IMR-90 (cell line): ENCODE measurements around the gene RHOXF1.

ENCODE experiments used
- BHLHE40 ChIP-seq: fragments of 150-350 bp; IDR thresholded peaks from 2 replicates; pipeline ENCODE4 v1.6.1; 2016; ENCODE audit warnings: mild to moderate bottlenecking, low read depth, low read length
- CEBPB ChIP-seq: IDR thresholded peaks from 2 replicates; pipeline ENCODE4 v1.6.1; 2012; ENCODE audit warnings: low read depth, low read length, improper control_type of control experiment
- MAFK ChIP-seq: IDR thresholded peaks from 2 replicates; pipeline ENCODE4 v1.6.1; 2012; ENCODE audit warnings: low read depth, low read length, improper control_type of control experiment
- MAZ ChIP-seq: IDR thresholded peaks from 2 replicates; pipeline ENCODE4 v1.6.1; 2012; ENCODE audit warnings: low read depth, mild to moderate bottlenecking, low read length, improper control_type of control experiment, moderate library complexity, borderline replicate concordance
- MXI1 ChIP-seq: IDR thresholded peaks from 2 replicates; pipeline ENCODE4 v1.6.1; 2012; ENCODE audit warnings: low read depth, mild to moderate bottlenecking, low read length, moderate library complexity, borderline replicate concordance
- NFE2L2 ChIP-seq: fragments of 150-350 bp; IDR thresholded peaks from 2 replicates; pipeline ENCODE4 v1.6.1; 2016; ENCODE audit warnings: low read depth, mild to moderate bottlenecking, low read length
- POLR2A ChIP-seq: IDR thresholded peaks from 2 replicates; pipeline ENCODE4 v1.6.1; 2012; ENCODE audit warnings: mild to moderate bottlenecking, low read depth, low read length
- RAD21 ChIP-seq: IDR thresholded peaks from 2 replicates; pipeline ENCODE4 v1.6.1; 2012; ENCODE audit warnings: low read length, improper control_type of control experiment
- SMC3 ChIP-seq: fragments of 150-350 bp; IDR thresholded peaks from 2 replicates; pipeline ENCODE4 v1.6.1; 2016; ENCODE audit warnings: low read depth, mild to moderate bottlenecking, antibody characterized with exemption, low read length, moderate library complexity
- TF ChIP-seq, protein P1 (sequence below): conservative IDR thresholded peaks from 2 replicates; pipeline ENCODE4 v1.5.1; 2012; ENCODE audit warnings: mild to moderate bottlenecking, low read depth, low read length, improper control_type of control experiment
- TF ChIP-seq, protein P2 (sequence below): fragments of 150-350 bp; IDR thresholded peaks from 2 replicates; pipeline ENCODE4 v1.6.1; 2017; ENCODE audit warnings: mild to moderate bottlenecking, antibody characterized with exemption, low read length, low read depth

DNA sequence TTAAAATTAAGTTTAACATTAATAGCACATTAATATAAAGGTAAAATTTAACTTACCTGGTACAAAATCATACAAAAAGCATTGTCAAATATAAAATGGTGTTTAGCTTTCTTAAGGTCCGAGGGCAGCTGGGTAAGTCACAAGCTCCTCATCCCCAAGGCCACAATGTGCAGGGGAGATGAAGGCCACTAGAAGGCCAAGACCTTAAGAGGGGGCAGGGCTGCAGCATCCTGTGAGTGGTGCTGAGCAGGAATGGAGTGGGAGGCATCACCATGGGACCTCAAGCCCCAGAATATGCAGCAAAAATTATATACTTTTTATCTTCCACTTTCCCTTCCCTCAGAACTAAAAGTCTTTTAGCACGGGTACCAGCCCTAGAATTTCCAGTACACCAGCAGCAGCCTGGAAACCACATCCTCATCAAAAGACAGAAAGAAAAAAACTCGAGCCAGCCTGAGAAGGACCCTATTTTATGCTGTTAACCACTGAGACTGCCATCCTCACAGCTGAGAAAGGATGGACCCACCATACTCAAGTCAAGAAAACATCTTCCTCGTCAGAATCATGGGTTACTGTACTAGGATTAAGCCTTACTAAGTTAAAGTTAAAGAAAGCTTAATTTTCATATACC lies 29.7 kb upstream of the RHOXF1 start:
- no peak for TF ChIP-seq BHLHE40
- TF ChIP-seq MXI1, result no peak
- no peak for TF ChIP-seq CEBPB
- TF ChIP-seq, protein P1, sequence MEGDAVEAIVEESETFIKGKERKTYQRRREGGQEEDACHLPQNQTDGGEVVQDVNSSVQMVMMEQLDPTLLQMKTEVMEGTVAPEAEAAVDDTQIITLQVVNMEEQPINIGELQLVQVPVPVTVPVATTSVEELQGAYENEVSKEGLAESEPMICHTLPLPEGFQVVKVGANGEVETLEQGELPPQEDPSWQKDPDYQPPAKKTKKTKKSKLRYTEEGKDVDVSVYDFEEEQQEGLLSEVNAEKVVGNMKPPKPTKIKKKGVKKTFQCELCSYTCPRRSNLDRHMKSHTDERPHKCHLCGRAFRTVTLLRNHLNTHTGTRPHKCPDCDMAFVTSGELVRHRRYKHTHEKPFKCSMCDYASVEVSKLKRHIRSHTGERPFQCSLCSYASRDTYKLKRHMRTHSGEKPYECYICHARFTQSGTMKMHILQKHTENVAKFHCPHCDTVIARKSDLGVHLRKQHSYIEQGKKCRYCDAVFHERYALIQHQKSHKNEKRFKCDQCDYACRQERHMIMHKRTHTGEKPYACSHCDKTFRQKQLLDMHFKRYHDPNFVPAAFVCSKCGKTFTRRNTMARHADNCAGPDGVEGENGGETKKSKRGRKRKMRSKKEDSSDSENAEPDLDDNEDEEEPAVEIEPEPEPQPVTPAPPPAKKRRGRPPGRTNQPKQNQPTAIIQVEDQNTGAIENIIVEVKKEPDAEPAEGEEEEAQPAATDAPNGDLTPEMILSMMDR, result no peak
- no peak for TF ChIP-seq POLR2A
- TF ChIP-seq MAZ, result no peak
- TF ChIP-seq NFE2L2, result no peak
- no peak for TF ChIP-seq RAD21
- TF ChIP-seq, protein P2, sequence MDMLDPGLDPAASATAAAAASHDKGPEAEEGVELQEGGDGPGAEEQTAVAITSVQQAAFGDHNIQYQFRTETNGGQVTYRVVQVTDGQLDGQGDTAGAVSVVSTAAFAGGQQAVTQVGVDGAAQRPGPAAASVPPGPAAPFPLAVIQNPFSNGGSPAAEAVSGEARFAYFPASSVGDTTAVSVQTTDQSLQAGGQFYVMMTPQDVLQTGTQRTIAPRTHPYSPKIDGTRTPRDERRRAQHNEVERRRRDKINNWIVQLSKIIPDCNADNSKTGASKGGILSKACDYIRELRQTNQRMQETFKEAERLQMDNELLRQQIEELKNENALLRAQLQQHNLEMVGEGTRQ, result no peak
- no peak for TF ChIP-seq MAFK
- TF ChIP-seq SMC3, result no peak
